Ishikawa (cell line): ENCODE measurements around the gene TRIM62.

ENCODE experiments used
- CEBPB ChIP-seq: IDR thresholded peaks from 2 replicates; pipeline ENCODE4 v1.6.1; 2012
- CREB1 ChIP-seq: IDR thresholded peaks from 2 replicates; pipeline ENCODE4 v1.6.1; 2012; ENCODE audit warnings: low read depth
- EGR1 ChIP-seq: IDR thresholded peaks from 2 replicates; pipeline ENCODE4 v1.6.1; 2012
- EP300 ChIP-seq: IDR thresholded peaks from 2 replicates; pipeline ENCODE4 v1.6.1; 2012; ENCODE audit warnings: borderline replicate concordance
- FOXM1 ChIP-seq: IDR thresholded peaks from 2 replicates; pipeline ENCODE4 v1.6.1; 2012; ENCODE audit warnings: low read depth, borderline replicate concordance
- MAX ChIP-seq: IDR thresholded peaks from 2 replicates; pipeline ENCODE4 v1.6.1; 2012
- NFIC ChIP-seq: IDR thresholded peaks from 2 replicates; pipeline ENCODE4 v1.6.1; 2012
- RAD21 ChIP-seq: IDR thresholded peaks from 2 replicates; pipeline ENCODE4 v1.6.1; 2012; ENCODE audit warnings: low read depth
- REST ChIP-seq: IDR thresholded peaks from 2 replicates; pipeline ENCODE4 v1.6.1; 2012; ENCODE audit warnings: low read depth, mild to moderate bottlenecking
- TAF1 ChIP-seq: IDR thresholded peaks from 2 replicates; pipeline ENCODE4 v1.6.1; 2012; ENCODE audit warnings: low read depth, mild to moderate bottlenecking
- TCF12 ChIP-seq: IDR thresholded peaks from 2 replicates; pipeline ENCODE4 v1.6.1; 2012; ENCODE audit warnings: low read depth
- TEAD4 ChIP-seq: IDR thresholded peaks from 2 replicates; pipeline ENCODE4 v1.6.1; 2012
- YY1 ChIP-seq: IDR thresholded peaks from 2 replicates; pipeline ENCODE4 v1.6.1; 2012; ENCODE audit warnings: low read depth

- TF ChIP-seq CEBPB: no peak; the same call in 1 of the 2 replicates
- TF ChIP-seq EP300: no peak
- TF ChIP-seq MAX: no peak
- no peak for TF ChIP-seq EGR1
- TF ChIP-seq TEAD4: no peak
- TF ChIP-seq RAD21: no peak
- TF ChIP-seq TAF1: no peak
- TF ChIP-seq CREB1: no peak
- TF ChIP-seq FOXM1: no peak
- TF ChIP-seq YY1: no peak
- TF ChIP-seq TCF12: no peak
- TF ChIP-seq REST: no peak
- TF ChIP-seq NFIC: no peak
These were observed 32.2 kb downstream of the TRIM62 start for GRCh38 chr1:33149453-33150190.
